Body of pancreas (tissue), 4 donors: ENCODE data around the gene CREB5.

Experiments used
- POLR2A ChIP-seq, 3 donors: fragments of 450-650 bp; IDR thresholded peaks; one replicate each; pipeline ENCODE4 v1.6.1; 2016; ENCODE audit warnings: antibody characterized with exemption in 3 of 3, mild to moderate bottlenecking in 2 of 3
- TF ChIP-seq, protein P1 (sequence below), 7 experiments: fragments of 450-650 bp in 4 of 7; fragments of 200-600 bp in 3 of 7; sonication (generic) in 3 of 7; IDR thresholded peaks; one replicate each; pipeline ENCODE4 v1.5.1; 2016 to 2019; ENCODE audit warnings: antibody characterized with exemption in 7 of 7

- TF ChIP-seq, protein P1, sequence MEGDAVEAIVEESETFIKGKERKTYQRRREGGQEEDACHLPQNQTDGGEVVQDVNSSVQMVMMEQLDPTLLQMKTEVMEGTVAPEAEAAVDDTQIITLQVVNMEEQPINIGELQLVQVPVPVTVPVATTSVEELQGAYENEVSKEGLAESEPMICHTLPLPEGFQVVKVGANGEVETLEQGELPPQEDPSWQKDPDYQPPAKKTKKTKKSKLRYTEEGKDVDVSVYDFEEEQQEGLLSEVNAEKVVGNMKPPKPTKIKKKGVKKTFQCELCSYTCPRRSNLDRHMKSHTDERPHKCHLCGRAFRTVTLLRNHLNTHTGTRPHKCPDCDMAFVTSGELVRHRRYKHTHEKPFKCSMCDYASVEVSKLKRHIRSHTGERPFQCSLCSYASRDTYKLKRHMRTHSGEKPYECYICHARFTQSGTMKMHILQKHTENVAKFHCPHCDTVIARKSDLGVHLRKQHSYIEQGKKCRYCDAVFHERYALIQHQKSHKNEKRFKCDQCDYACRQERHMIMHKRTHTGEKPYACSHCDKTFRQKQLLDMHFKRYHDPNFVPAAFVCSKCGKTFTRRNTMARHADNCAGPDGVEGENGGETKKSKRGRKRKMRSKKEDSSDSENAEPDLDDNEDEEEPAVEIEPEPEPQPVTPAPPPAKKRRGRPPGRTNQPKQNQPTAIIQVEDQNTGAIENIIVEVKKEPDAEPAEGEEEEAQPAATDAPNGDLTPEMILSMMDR (IDR thresholded peaks at IDR 0.05), result no peak
- TF ChIP-seq POLR2A (IDR thresholded peaks at IDR 0.05), result no peak
Measured at GRCh38 chr7:28547115-28547514, 134.8 kb downstream of the CREB5 start.
